Neuronal stem cell (in vitro differentiated cells): ENCODE measurements around the gene TSPEAR.

ENCODE experiments used
- DNase-seq: peaks from one replicate; pipeline ENCODE4 v3.0.0-alpha.2; 2013; ENCODE audit warnings: low spot score
- H2AFZ ChIP-seq: one replicate; pipeline ENCODE4 v1.6.1; 2013; ENCODE audit warnings: mild to moderate bottlenecking, low read length, inconsistent platforms
- H2AK5ac ChIP-seq: 2 replicates; pipeline ENCODE4 v1.6.1; 2013; ENCODE audit warnings: low read depth, mild to moderate bottlenecking, inconsistent platforms, low read length, moderate library complexity, mixed read lengths
- H2BK120ac ChIP-seq: 2 replicates; pipeline ENCODE4 v1.6.1; 2013; ENCODE audit warnings: low read depth, mild to moderate bottlenecking, inconsistent platforms, low read length, moderate library complexity, mixed read lengths
- H2BK12ac ChIP-seq: one replicate; pipeline ENCODE4 v1.6.1; 2013; ENCODE audit warnings: low read length, inconsistent platforms
- H2BK15ac ChIP-seq: 2 replicates; pipeline ENCODE4 v1.6.1; 2013; ENCODE audit warnings: mild to moderate bottlenecking, low read length, inconsistent platforms, mixed read lengths
- H2BK5ac ChIP-seq: one replicate; pipeline ENCODE4 v1.6.1; 2013; ENCODE audit warnings: inconsistent platforms, mild to moderate bottlenecking, low read length, moderate library complexity
- H3K14ac ChIP-seq: one replicate; pipeline ENCODE4 v1.6.1; 2013; ENCODE audit warnings: low read length, inconsistent platforms
- H3K18ac ChIP-seq: 2 replicates; pipeline ENCODE4 v1.6.1; 2013; ENCODE audit warnings: low read length, inconsistent platforms
- H3K23ac ChIP-seq: 2 replicates; pipeline ENCODE4 v1.6.1; 2013; ENCODE audit warnings: low read depth, mild to moderate bottlenecking, mixed read lengths, low read length, inconsistent platforms; ENCODE audit not compliant: poor library complexity
- H3K27ac ChIP-seq: replicated peaks from 3 replicates; pipeline ENCODE4 v1.5.1; 2013; ENCODE audit warnings: low read length, inconsistent platforms
- H3K27me3 ChIP-seq, 3 experiments: 2 replicates each; pipeline ENCODE4 v1.6.1; 2013; ENCODE audit warnings: low read length in 3 of 3, mild to moderate bottlenecking in 2 of 3, inconsistent platforms in 1 of 3, low read depth in 1 of 3, mixed read lengths in 1 of 3, moderate library complexity in 1 of 3; ENCODE audit not compliant: control insufficient read depth in 3 of 3, insufficient read depth in 3 of 3
- H3K36me3 ChIP-seq, 2 donors: replicated peaks in 1 of 2; 2 replicates each; pipeline ENCODE4 v1.6.1; 2013; ENCODE audit warnings: low read length in 2 of 2; ENCODE audit not compliant: control insufficient read depth in 2 of 2, insufficient read depth in 2 of 2
- H3K4ac ChIP-seq: 2 replicates; pipeline ENCODE4 v1.6.1; 2013; ENCODE audit warnings: inconsistent platforms, mild to moderate bottlenecking, low read length, moderate library complexity
- H3K4me1 ChIP-seq, 2 donors: 1 replicate in 1 of 2; 2 replicates in 1 of 2; pipeline ENCODE4 v1.6.1; 2013; ENCODE audit warnings: low read length in 2 of 2, low read depth in 1 of 2; ENCODE audit not compliant: control insufficient read depth in 2 of 2, insufficient read depth in 1 of 2
- H3K4me2 ChIP-seq: one replicate; pipeline ENCODE4 v1.6.1; 2013; ENCODE audit warnings: mild to moderate bottlenecking, low read length, inconsistent platforms; ENCODE audit not compliant: insufficient read depth, poor library complexity, severe bottlenecking
- H3K4me3 ChIP-seq, 2 donors: 2 replicates each; pipeline ENCODE4 v1.5.1; 2013; ENCODE audit warnings: low read length in 2 of 2, mild to moderate bottlenecking in 2 of 2, inconsistent platforms in 1 of 2, moderate library complexity in 1 of 2
- H3K79me1 ChIP-seq: one replicate; pipeline ENCODE4 v1.6.1; 2013; ENCODE audit warnings: low read depth, mild to moderate bottlenecking, inconsistent platforms, low read length, moderate library complexity
- H3K9ac ChIP-seq: one replicate; pipeline ENCODE4 v1.6.1; 2013; ENCODE audit warnings: mild to moderate bottlenecking, low read depth, low read length, inconsistent platforms; ENCODE audit not compliant: poor library complexity
- H3K9me3 ChIP-seq, 2 donors: replicated peaks in 1 of 2; 2 replicates each; pipeline versions ENCODE3 to v1.6.1; 2013; ENCODE audit warnings: low read length in 2 of 2, mild to moderate bottlenecking in 2 of 2, inconsistent platforms in 1 of 2, low read depth in 1 of 2, mixed read lengths in 1 of 2, moderate library complexity in 1 of 2; ENCODE audit not compliant: control insufficient read depth in 2 of 2, insufficient read depth in 1 of 2
- H4K8ac ChIP-seq: one replicate; pipeline ENCODE4 v1.6.1; 2013; ENCODE audit warnings: low read depth, mild to moderate bottlenecking, inconsistent platforms, low read length, moderate library complexity
- H4K91ac ChIP-seq: one replicate; pipeline ENCODE4 v1.6.1; 2013; ENCODE audit warnings: low read length, low read depth, mild to moderate bottlenecking, inconsistent platforms; ENCODE audit not compliant: poor library complexity
- WGBS, 2 donors: extraction: QIAGEN DNeasy Blood & Tissue Kit; methylation state at CpG; one replicate each; pipeline ENCODE4 v1.1.7; 2013; ENCODE audit warnings: missing lambda C conversion rate in 2 of 2, mixed read lengths in 1 of 2; ENCODE audit not compliant: insufficient read length in 2 of 2, insufficient replicate concordance in 1 of 2; ENCODE audit errors: extremely low coverage in 2 of 2; 5-methylcytosine and 5-hydroxymethylcytosine counted together

The TSPEAR gene

DNA sequence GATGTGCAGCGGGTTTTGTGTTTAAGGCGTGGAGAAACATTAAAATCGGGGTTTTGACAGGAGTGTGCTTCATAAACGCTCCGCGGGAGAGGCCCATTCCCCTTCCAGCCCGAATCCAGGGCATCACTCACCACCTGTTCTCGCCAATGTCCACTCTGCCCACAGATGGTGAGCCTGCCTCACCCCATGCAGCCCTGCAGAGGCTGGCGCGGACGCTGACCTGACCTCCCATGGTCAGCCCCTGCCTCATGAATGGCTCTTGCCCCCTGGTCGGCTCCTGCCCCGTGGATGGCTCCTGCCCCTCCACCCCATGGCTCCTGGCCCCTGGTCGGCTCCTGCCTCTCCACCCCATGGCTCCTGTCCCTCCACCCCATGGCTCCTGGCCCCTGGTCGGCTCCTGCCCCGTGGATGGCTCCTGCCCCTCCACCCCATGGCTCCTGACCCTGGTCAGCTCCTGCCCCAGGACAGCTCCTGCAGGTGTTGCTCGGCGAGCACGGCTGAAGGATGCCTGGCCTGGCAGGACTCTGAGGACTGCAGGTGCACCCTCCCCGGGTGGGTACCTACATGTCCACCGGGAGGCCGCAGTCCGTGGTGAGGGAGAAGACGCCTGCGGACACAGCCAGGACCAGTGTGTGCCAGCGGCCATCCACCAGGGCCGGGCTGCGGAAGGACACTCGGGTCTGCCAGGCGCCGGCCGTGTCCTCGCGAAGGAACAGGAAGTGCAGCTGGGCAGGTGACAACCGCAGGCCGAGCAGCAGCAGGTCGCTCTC is 178.1 kb downstream of the TSPEAR start:
- Histone ChIP-seq H3K36me3 (no peaks in the 10 kb centered on the region), H4K8ac (no peak overlapping the region), H4K91ac (no peak overlapping the region), H3K27me3 (peaks cover 0 to 33% (median 0%) of the 10 kb centered on the region in 3 experiments), H2BK12ac (no peak overlapping the region), H3K4me1 (no peaks in the 10 kb centered on the region), H3K9ac (no peak overlapping the region), H3K4ac (no peak overlapping the region), H3K79me1 (no peaks in the 10 kb centered on the region), H3K18ac (peak overlapping the region; percentile 89), H3K4me2 (no peak overlapping the region), H3K4me3 (no peak overlapping the region), H2BK15ac (no peak overlapping the region), H3K27ac (no peak overlapping the region), H2AFZ (no peak overlapping the region), H3K14ac (no peak overlapping the region), H3K23ac (peak overlapping the region; percentile 45), H2BK120ac (no peak overlapping the region), H2AK5ac (peak overlapping the region; percentile 85), H2BK5ac (no peak overlapping the region), H3K9me3 (peaks cover 0 to 1% of the 10 kb centered on the region in 2 donors)
- no peak for DNase-seq
- no CpG with 5 or more reads among the region's 37 CpGs for WGBS, 2 donors

DNA sequence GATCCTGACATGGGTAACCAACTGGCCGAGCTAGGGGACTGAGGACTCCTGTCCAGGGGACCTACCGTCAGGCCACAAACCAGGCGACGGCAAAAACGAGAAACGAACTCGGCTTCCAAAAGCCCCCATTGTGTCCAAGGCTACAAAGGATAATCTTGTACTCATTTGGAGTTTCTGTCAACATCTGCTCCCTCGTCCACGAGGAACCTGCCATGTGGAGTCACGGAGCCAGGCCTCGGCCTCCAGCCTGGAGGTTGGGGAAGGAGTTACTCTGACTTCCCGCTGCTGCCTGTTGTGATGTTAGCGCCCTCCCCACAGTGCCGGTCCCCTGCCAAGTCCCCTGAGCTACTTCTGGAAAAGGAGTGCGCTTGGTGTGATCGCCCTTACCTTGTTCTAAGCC is 178.7 kb downstream of the TSPEAR start:
- Histone ChIP-seq H3K36me3 (no peaks in the 10 kb centered on the region), H2BK5ac (no peak overlapping the region), H2BK15ac (no peak overlapping the region), H2BK12ac (no peak overlapping the region), H3K18ac (no peak overlapping the region), H3K23ac (no peak overlapping the region), H2AFZ (peak overlapping the region; percentile 11), H3K27ac (no peak overlapping the region), H2AK5ac (no peak overlapping the region), H3K27me3 (peaks cover 0 to 32% (median 0%) of the 10 kb centered on the region in 3 experiments), H3K4ac (no peak overlapping the region), H3K79me1 (no peaks in the 10 kb centered on the region), H4K8ac (no peak overlapping the region), H3K9ac (no peak overlapping the region), H2BK120ac (no peak overlapping the region), H3K4me1 (no peaks in the 10 kb centered on the region), H3K9me3 (peaks cover 0 to 1% of the 10 kb centered on the region in 2 donors), H3K4me2 (no peak overlapping the region), H3K4me3 (no peak overlapping the region), H3K14ac (no peak overlapping the region), H4K91ac (no peak overlapping the region)
- no peak for DNase-seq
- WGBS, 2 donors, result no CpG with 5 or more reads among the region's 16 CpGs

DNA sequence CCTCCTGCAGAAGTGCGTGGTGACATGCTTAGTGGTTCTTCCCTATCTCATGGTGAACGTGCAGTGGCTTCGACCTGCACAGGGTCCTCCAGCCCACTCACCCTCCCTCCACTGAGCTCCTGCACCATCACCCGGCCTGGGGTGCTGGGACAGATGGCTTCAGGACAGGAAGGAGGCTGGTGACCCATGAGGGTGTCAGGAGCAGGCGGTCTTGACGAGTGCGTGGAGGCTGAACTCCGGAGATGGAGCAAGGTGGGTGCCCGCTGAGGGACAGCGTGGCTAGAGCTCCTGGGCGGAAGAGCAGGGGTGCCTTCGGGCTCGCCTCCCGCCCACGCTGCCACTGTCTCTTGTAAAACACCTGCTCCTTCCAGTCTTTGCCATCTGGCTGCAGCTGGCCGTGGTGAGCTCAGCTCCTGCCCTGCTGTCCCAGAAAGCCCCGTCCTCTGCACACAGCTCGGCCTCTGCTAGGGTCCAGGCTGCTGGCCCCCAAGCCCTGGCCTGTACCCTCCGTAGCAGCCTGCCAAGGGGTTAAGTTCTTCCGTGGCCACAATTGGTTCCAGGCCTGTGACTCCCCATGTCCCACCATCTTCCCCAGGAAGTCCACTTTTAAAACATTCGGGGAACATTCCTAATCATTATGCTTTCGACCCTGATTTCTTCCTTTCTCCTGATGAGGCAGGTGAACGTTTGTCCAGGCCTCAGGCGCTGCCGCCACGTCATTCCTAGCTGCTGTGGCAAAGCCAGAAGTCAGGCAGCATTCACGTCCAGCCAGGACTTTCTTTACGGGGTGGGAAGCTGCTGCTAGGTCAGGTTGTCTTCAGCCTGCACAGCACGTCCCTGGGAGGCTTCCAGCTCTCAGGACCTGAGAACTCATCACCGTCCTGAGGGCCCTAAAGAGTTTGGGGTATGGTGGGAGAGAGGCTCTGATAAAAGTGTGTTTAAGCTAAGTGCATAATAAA is 179.5 kb downstream of the TSPEAR start:
- Histone ChIP-seq H3K27me3 (peaks cover 0 to 28% (median 0%) of the 10 kb centered on the region in 3 experiments), H3K14ac (peak overlapping the region; percentile 47), H3K9ac (no peak overlapping the region), H2BK15ac (peak overlapping the region; percentile 54), H4K8ac (no peak overlapping the region), H2AFZ (no peak overlapping the region), H2BK12ac (no peak overlapping the region), H3K27ac (no peak overlapping the region), H3K18ac (peak overlapping the region; percentile 82), H3K79me1 (no peaks in the 10 kb centered on the region), H2BK5ac (peak overlapping the region; percentile 42), H2AK5ac (peak overlapping the region; percentile 86), H3K4me1 (no peaks in the 10 kb centered on the region), H4K91ac (peak overlapping the region; percentile 22), H3K4ac (peak overlapping the region; percentile 38), H3K4me2 (no peak overlapping the region), H3K23ac (peak overlapping the region; percentile 40), H3K9me3 (peaks cover 0 to 1% of the 10 kb centered on the region in 2 donors), H2BK120ac (no peak overlapping the region), H3K36me3 (no peaks in the 10 kb centered on the region), H3K4me3 (peak overlapping the region in 1 of 2 donors; percentile 41)
- WGBS, 2 donors, result no CpG with 5 or more reads among the region's 30 CpGs
- DNase-seq, result no peak
